PC-3 (cell line): ENCODE measurements around the gene FEM1A.

Source experiments
- EZH2 ChIP-seq: fragments of 300-600 bp; sonication (generic); IDR thresholded peaks from one replicate; pipeline ENCODE4 v1.6.1; 2017; ENCODE audit warnings: antibody characterized with exemption, mild to moderate bottlenecking, low read length; ENCODE audit not compliant: unreplicated experiment
- TF ChIP-seq, protein P1 (sequence below): fragments of 300-600 bp; sonication (generic); conservative IDR thresholded peaks from 2 replicates; pipeline ENCODE4 v1.5.1; 2017; ENCODE audit warnings: antibody characterized with exemption, low read depth, mild to moderate bottlenecking, low read length

DNA sequence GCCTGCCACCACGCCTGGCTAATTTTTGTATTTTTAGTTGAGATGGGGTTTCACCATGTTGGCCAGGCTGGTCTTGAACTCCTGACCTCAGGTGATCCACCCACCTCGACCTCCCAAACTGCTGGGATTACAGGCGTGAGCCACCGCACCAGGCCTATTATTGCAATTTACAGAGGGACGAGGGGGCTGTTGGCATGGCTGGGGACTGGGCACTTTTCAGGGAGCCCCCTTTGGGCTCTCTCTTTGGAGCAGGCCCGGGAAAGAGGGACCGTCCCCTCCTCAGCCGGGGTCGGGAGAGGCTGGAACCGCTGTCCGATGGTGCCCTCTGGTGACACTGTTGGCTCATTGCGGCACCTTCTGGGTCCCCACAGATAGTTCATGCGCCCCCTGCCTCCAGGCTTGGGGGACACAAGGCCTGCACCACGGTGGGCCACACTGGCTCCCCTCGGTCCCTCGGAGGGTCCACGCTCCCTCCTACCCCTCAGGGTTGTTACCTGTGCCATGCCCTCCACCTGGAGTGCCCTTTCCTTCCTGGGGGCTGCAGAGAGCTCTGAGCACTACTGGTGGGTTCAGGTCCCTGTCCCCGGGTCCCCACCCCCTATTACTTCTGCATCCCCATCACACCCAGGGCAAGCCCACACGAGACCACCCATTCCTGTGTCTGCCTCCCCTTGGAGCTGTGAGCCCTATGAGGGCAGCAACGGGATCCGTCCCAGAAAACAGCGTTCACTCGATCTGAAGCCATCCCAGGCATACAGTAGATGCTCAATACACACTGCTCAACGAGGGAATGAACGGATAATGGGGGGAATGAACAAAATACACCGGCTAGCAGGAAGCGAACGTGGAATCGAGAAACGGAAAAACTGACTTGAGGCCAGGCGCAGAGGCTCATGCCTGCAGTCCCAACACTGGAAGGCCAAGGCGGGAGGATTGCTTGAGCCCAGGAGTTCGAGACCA lies 12.5 kb downstream of the FEM1A start:
- TF ChIP-seq, protein P1, sequence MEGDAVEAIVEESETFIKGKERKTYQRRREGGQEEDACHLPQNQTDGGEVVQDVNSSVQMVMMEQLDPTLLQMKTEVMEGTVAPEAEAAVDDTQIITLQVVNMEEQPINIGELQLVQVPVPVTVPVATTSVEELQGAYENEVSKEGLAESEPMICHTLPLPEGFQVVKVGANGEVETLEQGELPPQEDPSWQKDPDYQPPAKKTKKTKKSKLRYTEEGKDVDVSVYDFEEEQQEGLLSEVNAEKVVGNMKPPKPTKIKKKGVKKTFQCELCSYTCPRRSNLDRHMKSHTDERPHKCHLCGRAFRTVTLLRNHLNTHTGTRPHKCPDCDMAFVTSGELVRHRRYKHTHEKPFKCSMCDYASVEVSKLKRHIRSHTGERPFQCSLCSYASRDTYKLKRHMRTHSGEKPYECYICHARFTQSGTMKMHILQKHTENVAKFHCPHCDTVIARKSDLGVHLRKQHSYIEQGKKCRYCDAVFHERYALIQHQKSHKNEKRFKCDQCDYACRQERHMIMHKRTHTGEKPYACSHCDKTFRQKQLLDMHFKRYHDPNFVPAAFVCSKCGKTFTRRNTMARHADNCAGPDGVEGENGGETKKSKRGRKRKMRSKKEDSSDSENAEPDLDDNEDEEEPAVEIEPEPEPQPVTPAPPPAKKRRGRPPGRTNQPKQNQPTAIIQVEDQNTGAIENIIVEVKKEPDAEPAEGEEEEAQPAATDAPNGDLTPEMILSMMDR: peak; percentile 96
- TF ChIP-seq EZH2: no peak
